ENCODE measurements around the gene ME3. TPM values are rescaled to one million over a fixed set of nuclear protein-coding genes. Genes with fewer than 3 reads are reported as not detected.

Gene ME3
- total RNA-seq, 1 experiment from 2014 or later = 35.3 TPM

DNA sequence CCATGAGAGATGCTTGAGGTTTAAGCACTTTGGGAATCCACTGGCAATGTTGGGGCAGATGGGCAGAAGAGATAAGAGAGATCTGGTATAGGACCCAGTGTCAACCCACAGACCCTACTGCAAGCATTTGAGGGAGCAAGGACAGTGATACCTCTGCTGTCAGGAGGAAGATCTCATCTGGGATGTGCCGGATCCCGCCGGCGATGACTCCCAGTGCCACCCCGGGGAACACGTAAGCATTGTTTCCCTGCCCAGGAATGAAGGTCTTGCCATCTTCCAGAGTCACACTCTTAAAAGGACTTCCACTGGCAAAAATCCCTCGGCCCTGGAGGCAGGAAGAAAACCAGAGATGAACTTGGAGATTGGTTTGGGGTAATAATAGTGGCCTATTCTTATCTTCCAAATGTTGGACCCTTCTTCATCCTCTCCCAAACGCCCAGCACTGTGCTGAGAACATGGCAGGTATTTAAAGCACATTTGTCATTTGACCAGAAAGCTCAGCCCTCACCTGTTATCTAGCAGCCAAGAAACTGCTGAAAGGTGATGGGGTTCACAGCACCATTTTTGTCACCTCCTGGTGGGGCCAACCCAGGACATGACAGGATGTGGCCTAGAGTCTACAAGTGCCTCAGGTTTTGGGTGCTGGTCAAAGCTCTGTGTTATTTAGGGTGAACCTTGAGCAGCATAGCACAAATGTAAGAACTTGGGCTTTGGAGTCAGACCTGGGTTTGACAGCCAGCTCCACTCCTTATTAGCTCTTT lies 226.1 kb downstream of the ME3 start:
- intact Hi-C loops (cut with micrococcal nuclease; ENCODE audit: unreplicated experiment) = no loop called here
- ATAC-seq (no peak), DNase-seq (ENCODE audit: low read depth, low spot score) (no peak)
- Histone ChIP-seq H3K4me3 (ENCODE audit: low read depth in 2 of 2, low read length in 2 of 2) (no peak overlapping the region), H3K9me3 (ENCODE audit: control insufficient read depth, insufficient read depth, low read depth, low read length) (no peaks in the 10 kb centered on the region), H3K4me1 (ENCODE audit: control insufficient read depth, insufficient read depth, low read length) (no peaks in the 10 kb centered on the region), H3K27me3 (ENCODE audit: control insufficient read depth, insufficient read depth, low read length) (no peaks in the 10 kb centered on the region), H3K27ac (ENCODE audit: low read length) (no peak overlapping the region), H3K36me3 (ENCODE audit: control insufficient read depth, insufficient read depth, low read length) (no peaks in the 10 kb centered on the region)
- in situ Hi-C loops (cut with HindIII; ENCODE audit: low pct_unique_long_range_greater_than_20kb, low sequenced_read_pairs) = no loop called here
- TF ChIP-seq, protein P1, sequence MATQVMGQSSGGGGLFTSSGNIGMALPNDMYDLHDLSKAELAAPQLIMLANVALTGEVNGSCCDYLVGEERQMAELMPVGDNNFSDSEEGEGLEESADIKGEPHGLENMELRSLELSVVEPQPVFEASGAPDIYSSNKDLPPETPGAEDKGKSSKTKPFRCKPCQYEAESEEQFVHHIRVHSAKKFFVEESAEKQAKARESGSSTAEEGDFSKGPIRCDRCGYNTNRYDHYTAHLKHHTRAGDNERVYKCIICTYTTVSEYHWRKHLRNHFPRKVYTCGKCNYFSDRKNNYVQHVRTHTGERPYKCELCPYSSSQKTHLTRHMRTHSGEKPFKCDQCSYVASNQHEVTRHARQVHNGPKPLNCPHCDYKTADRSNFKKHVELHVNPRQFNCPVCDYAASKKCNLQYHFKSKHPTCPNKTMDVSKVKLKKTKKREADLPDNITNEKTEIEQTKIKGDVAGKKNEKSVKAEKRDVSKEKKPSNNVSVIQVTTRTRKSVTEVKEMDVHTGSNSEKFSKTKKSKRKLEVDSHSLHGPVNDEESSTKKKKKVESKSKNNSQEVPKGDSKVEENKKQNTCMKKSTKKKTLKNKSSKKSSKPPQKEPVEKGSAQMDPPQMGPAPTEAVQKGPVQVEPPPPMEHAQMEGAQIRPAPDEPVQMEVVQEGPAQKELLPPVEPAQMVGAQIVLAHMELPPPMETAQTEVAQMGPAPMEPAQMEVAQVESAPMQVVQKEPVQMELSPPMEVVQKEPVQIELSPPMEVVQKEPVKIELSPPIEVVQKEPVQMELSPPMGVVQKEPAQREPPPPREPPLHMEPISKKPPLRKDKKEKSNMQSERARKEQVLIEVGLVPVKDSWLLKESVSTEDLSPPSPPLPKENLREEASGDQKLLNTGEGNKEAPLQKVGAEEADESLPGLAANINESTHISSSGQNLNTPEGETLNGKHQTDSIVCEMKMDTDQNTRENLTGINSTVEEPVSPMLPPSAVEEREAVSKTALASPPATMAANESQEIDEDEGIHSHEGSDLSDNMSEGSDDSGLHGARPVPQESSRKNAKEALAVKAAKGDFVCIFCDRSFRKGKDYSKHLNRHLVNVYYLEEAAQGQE (IDR thresholded peaks at IDR 0.05; ENCODE audit: insufficient read depth in 1 of 2, low read depth in 2 of 2, low read length in 1 of 2) = no peak
- TF ChIP-seq SIN3A (IDR thresholded peaks at IDR 0.05; ENCODE audit: borderline replicate concordance, insufficient read depth, low read depth, low read length) (no peak), CTCF (IDR thresholded peaks at IDR 0.05) (no peak), TCF7L2 (IDR thresholded peaks at IDR 0.05; ENCODE audit: low read depth, low read length) (no peak), POLR2AphosphoS5 (IDR thresholded peaks at IDR 0.05; ENCODE audit: low read depth, low read length) (no peak)
- CTCF ChIA-PET = no interaction called here
- BruUV-seq (replicated peaks) = no TSS peak
- POLR2A ChIA-PET = no interaction called here

- POLR2A ChIA-PET = no interaction called here
Observed at GRCh38 chr11:86444981-86445380, 227.4 kb downstream of the ME3 start.

More at GRCh38 chr11:86444981-86445380, 227.4 kb downstream of the ME3 start:
- CTCF ChIA-PET = no interaction called here
- Histone ChIP-seq H3K27me3 (ENCODE audit: control insufficient read depth, insufficient read depth, low read length) (no peaks in the 10 kb centered on the region), H3K4me1 (ENCODE audit: control insufficient read depth, insufficient read depth, low read length) (no peaks in the 10 kb centered on the region), H3K9me3 (ENCODE audit: control insufficient read depth, insufficient read depth, low read depth, low read length) (no peaks in the 10 kb centered on the region), H3K36me3 (ENCODE audit: control insufficient read depth, insufficient read depth, low read length) (no peaks in the 10 kb centered on the region), H3K4me3 (ENCODE audit: low read depth in 2 of 2, low read length in 2 of 2) (no peak overlapping the region), H3K27ac (ENCODE audit: low read length) (no peak overlapping the region)
- in situ Hi-C loops (cut with HindIII; ENCODE audit: low pct_unique_long_range_greater_than_20kb, low sequenced_read_pairs) = no loop called here
- no peak for TF ChIP-seq TCF7L2 (IDR thresholded peaks at IDR 0.05; ENCODE audit: low read depth, low read length)
- no peak for TF ChIP-seq SIN3A (IDR thresholded peaks at IDR 0.05; ENCODE audit: borderline replicate concordance, insufficient read depth, low read depth, low read length)
- no peak for TF ChIP-seq POLR2AphosphoS5 (IDR thresholded peaks at IDR 0.05; ENCODE audit: low read depth, low read length)
- TF ChIP-seq, protein P1 (IDR thresholded peaks at IDR 0.05; ENCODE audit: insufficient read depth in 1 of 2, low read depth in 2 of 2, low read length in 1 of 2) = no peak
- TF ChIP-seq CTCF (IDR thresholded peaks at IDR 0.05) = no peak
- intact Hi-C loops (cut with micrococcal nuclease; ENCODE audit: unreplicated experiment) = no loop called here
- no TSS peak for BruUV-seq (replicated peaks)
- ATAC-seq (no peak), DNase-seq (ENCODE audit: low read depth, low spot score) (no peak)
